Measurements from ENCODE around the gene GLYAT.

- no peak for TF ChIP-seq CTCF (IDR thresholded peaks at IDR 0.05; ENCODE audit: low read depth, low read length, poor library complexity, severe bottlenecking)
- no peak for TF ChIP-seq EZH2phosphoT487 (IDR thresholded peaks at IDR 0.05; ENCODE audit: borderline replicate concordance, low read length)
Observed at GRCh38 chr11:58676563-58677135, 55.1 kb downstream of the GLYAT start.

Measured in DOHH2 (cell line).